Progenitor cell of endocrine pancreas (in vitro differentiated cells): ENCODE measurements around the gene EHBP1. TPM values are rescaled to one million over a fixed set of nuclear protein-coding genes. Genes with fewer than 3 reads are reported as not detected.
A peak's percentile ranks its signal among the peaks of the same experiment; 100 is the strongest.

ENCODE experiments used
- DNase-seq: peaks from one replicate; pipeline ENCODE4 v3.0.0; 2021; ENCODE audit warnings: low spot score; ENCODE audit not compliant: unreplicated experiment
- H3K27ac Mint-ChIP-seq: 2 replicates; pipeline ENCODE4 v1.8.0; 2021; ENCODE audit warnings: mild to moderate bottlenecking, moderate library complexity, mixed read lengths
- H3K27me3 Mint-ChIP-seq: 2 replicates; pipeline ENCODE4 v1.8.0; 2021; ENCODE audit warnings: mixed read lengths
- H3K36me3 Mint-ChIP-seq: 2 replicates; pipeline ENCODE4 v1.8.0; 2022; ENCODE audit warnings: mixed read lengths; ENCODE audit not compliant: insufficient read depth
- H3K4me1 Mint-ChIP-seq: 2 replicates; pipeline ENCODE4 v1.8.0; 2021; ENCODE audit warnings: low read depth, mixed read lengths
- H3K4me3 Mint-ChIP-seq: 2 replicates; pipeline ENCODE4 v1.8.0; 2021; ENCODE audit warnings: low read depth, mild to moderate bottlenecking, moderate library complexity, mixed read lengths
- H3K9me3 Mint-ChIP-seq: 2 replicates; pipeline ENCODE4 v1.8.0; 2021; ENCODE audit warnings: low read depth, mixed read lengths
- CTCF ChIP-seq: fragments of 200-600 bp; sonication (generic); IDR thresholded peaks from one replicate; pipeline ENCODE4 v1.5.0; 2021; ENCODE audit warnings: antibody characterized with exemption, mild to moderate bottlenecking; ENCODE audit not compliant: unreplicated experiment
- total RNA-seq: library from RNA; stranded (reverse); gene quantifications from 2 replicates; pipeline ENCODE4 v1.2.1, GENCODE V29; 2021

Gene EHBP1
- total RNA-seq, 1 donor from 2014 or later, result 45.6 TPM

- no peak for TF ChIP-seq CTCF
- no peak for DNase-seq
- H3K27me3 Mint-ChIP-seq, result no peaks in the 10 kb centered on the region
- peaks cover 22% of the 10 kb centered on the region for H3K36me3 Mint-ChIP-seq
- peaks cover 13% of the 10 kb centered on the region for H3K9me3 Mint-ChIP-seq
- H3K27ac Mint-ChIP-seq, result no peak overlapping the region
- H3K4me3 Mint-ChIP-seq, result no peak overlapping the region
- H3K4me1 Mint-ChIP-seq, result peaks cover 2% of the 10 kb centered on the region
Measured at GRCh38 chr2:62765619-62766376, 60.3 kb downstream of the EHBP1 start.

- no peak for DNase-seq
- peaks cover 22% of the 10 kb centered on the region for H3K36me3 Mint-ChIP-seq
- H3K27me3 Mint-ChIP-seq, result no peaks in the 10 kb centered on the region
- no peak overlapping the region for H3K4me3 Mint-ChIP-seq
- H3K27ac Mint-ChIP-seq, result no peak overlapping the region
- H3K4me1 Mint-ChIP-seq, result no peaks in the 10 kb centered on the region
- peaks cover 13% of the 10 kb centered on the region for H3K9me3 Mint-ChIP-seq
- no peak for TF ChIP-seq CTCF
Measured at GRCh38 chr2:62768615-62769014, 63.1 kb downstream of the EHBP1 start.

GRCh38 chr2:62770629-62771028 is 65.1 kb downstream of the EHBP1 start:
- H3K9me3 Mint-ChIP-seq, result peaks cover 13% of the 10 kb centered on the region
- no peaks in the 10 kb centered on the region for H3K4me1 Mint-ChIP-seq
- H3K36me3 Mint-ChIP-seq, result peaks cover 22% of the 10 kb centered on the region
- H3K4me3 Mint-ChIP-seq, result no peak overlapping the region
- no peak for TF ChIP-seq CTCF
- no peak for DNase-seq
- H3K27me3 Mint-ChIP-seq, result no peaks in the 10 kb centered on the region
- H3K27ac Mint-ChIP-seq, result no peak overlapping the region

GRCh38 chr2:62774555-62775366 is 69.2 kb downstream of the EHBP1 start:
- Mint-ChIP-seq H3K36me3 (peaks cover 2% of the 10 kb centered on the region), H3K9me3 (peaks cover 4% of the 10 kb centered on the region), H3K4me1 (no peaks in the 10 kb centered on the region), H3K4me3 (no peak overlapping the region), H3K27me3 (no peaks in the 10 kb centered on the region), H3K27ac (no peak overlapping the region)
- TF ChIP-seq CTCF, result peak; percentile 84
- no peak for DNase-seq

GRCh38 chr2:62775367-62775668 is 69.8 kb downstream of the EHBP1 start:
- H3K4me3 Mint-ChIP-seq, result no peak overlapping the region

More at GRCh38 chr2:62775367-62775668, 69.8 kb downstream of the EHBP1 start:
- Mint-ChIP-seq H3K9me3 (no peaks in the 10 kb centered on the region), H3K4me1 (no peaks in the 10 kb centered on the region), H3K27me3 (no peaks in the 10 kb centered on the region), H3K36me3 (no peaks in the 10 kb centered on the region), H3K27ac (no peak overlapping the region)
- no peak for DNase-seq
- TF ChIP-seq CTCF, result no peak
